ENCODE measurements around the gene PDE2A.

DNA sequence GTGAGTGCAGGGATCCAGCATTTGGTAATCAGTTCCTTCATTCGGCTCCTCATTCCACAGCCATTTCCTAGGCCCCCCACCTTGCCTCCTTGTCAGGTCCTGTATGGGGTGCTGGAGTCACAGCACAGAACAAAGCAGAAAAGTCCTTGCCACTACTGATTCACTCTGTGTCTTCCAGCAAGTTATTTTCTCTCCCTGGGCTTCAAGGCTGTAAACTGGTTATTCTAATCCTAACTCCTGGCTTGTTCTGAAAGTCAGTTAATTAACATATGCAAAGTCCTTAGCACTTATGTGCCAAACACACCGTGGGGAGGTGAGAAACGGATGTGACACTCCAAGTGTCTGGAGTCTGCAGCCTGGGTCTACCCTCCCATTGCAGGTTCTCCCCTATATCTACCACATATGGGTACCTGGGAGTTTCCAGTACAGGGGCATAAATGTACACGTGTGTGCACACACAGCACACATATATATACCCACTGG lies 30.6 kb upstream of the PDE2A start:
- TF ChIP-seq, protein P1, sequence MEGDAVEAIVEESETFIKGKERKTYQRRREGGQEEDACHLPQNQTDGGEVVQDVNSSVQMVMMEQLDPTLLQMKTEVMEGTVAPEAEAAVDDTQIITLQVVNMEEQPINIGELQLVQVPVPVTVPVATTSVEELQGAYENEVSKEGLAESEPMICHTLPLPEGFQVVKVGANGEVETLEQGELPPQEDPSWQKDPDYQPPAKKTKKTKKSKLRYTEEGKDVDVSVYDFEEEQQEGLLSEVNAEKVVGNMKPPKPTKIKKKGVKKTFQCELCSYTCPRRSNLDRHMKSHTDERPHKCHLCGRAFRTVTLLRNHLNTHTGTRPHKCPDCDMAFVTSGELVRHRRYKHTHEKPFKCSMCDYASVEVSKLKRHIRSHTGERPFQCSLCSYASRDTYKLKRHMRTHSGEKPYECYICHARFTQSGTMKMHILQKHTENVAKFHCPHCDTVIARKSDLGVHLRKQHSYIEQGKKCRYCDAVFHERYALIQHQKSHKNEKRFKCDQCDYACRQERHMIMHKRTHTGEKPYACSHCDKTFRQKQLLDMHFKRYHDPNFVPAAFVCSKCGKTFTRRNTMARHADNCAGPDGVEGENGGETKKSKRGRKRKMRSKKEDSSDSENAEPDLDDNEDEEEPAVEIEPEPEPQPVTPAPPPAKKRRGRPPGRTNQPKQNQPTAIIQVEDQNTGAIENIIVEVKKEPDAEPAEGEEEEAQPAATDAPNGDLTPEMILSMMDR (IDR thresholded peaks at IDR 0.05), result no peak
- TF ChIP-seq POLR2AphosphoS5 (IDR thresholded peaks at IDR 0.05; ENCODE audit: low read depth, low read length), result no peak

Measured in Panc1 (cell line).